NCI-H2196 treated with DMSO at 0.1 percent for 48 hours (cell line): ENCODE data around the gene NPLOC4.
A peak's percentile ranks its signal among the peaks of the same experiment; 100 is the strongest.
"Not testable (repeated sequence)": the region's sequence is repeated elsewhere in the genome, so short reads cannot be mapped to it uniquely, and the experiment has no call there.

Experiments
- DNase-seq: peaks from one replicate; lab custom pipeline; 2025; ENCODE audit not compliant: unreplicated experiment; lab: John Stamatoyannopoulos, UW

Gene NPLOC4

DNA sequence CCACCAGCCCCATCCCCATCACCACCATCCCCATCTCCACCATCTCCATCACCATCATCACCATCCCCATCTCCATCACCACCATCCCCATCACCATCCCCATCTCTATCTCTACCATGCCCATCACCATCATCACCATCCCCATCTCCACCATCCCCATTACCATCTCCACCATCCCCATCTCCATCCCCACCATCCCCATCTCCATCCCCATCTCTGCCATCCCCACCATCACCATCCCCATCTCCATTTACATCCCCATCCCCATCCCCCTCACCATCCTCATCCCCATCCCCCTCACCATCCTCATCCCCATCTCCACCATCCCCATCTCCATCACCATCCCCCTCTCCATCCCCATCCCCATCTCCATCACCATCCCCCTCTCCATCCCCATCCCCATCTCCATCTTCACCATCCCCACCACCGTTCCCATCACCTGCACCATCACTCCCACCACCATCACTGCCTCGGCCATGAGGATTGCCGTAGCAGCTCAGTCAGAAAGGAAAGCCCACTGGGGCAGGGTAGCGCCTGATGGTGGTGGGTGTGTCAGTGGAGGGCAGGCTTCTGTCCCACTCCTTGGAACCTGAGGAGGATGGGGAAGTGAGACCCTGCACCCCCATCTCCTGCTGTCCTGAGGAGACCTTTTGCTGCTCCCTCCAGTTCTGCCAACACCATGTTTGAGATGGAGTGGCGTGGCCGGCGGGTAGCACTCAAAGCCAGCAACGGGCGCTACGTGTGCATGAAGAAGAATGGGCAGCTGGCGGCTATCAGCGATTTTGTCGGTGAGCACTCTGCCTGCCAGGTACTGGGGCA, 101.2 kb downstream of the NPLOC4 start:
- no peak for DNase-seq

GRCh38 chr17:81535007-81535328, 101.9 kb downstream of the NPLOC4 start:
- no peak for DNase-seq

DNA sequence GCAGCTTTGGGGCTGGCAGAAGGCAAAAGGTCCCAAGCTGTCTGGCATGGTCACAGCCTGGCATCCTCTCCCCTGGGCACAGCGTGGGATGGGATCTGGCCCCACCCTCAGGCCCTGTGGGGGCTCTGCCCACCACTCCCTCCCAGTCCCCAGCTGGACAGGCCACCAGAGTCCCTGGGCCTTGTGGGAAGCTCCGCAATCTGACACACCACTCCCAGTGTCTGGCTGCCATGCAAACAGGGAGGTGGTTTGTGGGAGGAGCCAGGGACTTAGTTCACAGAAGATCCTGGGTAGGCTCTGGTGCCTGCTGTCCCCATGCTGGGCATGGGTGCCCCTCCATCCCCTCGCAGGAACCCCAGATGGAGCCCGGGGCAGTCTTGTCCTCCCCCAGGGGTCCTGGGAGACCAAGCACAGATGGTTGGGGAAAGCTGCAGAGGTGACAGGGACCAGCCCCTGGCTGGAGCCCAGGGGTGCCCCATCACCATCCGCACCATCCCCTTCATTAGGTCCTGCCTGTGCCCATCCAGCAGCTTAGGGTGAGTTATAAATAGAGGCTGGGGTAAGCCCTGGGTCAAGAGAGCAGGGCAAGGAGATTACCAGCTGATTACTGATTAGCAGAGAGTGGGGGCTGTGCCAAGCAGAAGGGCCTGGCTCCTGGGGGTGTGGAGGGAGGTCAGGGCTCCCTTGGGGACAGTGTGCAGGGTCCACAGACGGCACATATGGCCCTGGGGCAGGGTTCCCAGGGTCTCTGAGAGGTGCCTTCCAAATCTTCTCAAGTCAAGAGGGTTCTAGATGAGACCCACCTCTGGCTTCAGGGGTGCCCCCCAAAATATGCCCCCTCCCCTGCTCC, 102.5 kb downstream of the NPLOC4 start:
- peak; percentile 38 for DNase-seq

DNA sequence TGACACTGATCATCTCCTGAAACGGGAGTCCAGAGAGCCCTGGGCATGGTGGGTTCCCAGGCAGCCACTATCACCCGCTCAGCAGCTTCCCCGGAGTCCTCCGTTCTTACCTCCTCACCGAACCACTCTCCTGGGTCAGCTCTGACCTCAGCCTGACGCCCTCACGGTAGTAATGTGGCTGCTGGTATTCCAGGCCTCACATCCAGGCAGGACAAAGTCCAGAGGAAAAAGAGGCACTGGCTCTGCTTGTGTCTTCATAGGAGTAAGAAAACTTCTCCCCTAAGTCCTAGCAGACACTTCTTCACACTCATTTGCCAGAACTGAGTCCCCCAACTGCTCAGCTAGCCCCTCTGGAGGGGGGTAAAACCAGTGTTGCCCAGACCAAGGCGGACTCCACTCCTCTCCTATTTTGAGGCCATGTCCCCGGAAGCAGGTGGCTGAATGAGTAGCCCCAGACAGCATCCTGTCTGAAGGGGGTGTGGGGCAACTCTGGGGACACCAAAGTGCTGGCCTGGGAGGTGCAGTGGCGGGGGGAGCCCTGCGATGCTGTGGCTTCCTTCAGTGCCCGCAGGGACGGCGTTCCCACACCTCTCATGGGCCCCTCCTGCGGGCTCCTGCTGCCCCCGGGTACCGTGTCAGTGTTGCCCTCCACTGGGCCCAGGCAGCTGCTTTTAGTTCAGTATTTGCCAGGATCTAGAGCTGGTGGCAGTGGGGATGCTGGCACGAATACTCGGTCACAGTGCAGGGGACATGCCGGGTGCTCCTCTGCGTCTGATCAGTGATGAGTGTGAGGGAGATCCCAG, 103.4 kb downstream of the NPLOC4 start:
- no peak for DNase-seq

DNA sequence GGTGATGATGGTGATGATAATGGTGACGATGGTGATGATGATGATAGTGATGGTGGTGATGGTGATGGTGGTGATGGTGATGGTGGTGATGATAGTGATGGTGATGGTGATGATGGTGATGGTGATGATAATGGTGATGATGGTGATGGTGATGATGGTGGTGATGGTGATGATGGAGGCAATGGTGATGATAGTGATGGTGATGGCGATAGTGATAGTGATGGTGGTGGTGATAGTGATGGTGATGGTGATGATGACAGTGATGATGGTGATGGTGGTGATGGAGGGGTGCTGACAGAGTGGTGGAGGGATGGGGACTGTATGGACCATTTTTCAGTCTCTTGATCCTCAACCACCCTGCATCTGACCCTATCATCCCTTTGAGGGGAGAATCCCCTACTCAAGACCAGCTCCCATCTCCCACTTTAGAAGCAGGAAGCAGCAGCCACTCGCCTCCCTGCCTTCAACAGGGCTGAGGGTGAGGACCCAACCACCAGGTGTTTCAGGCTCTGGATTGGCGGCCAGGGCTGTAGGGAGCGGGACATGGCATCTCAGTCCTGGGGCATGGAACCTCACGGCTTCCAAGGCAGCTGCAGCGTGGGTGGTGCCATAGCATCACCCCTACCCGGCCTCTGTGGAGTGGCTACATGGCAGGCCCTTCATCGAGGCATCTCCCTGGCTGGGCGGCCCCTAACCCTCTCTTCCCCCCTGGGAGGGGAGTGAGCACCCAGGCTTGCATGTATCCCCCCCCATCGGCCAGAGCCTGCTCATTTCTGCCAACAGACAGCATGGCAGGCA, 104.2 kb downstream of the NPLOC4 start:
- no peak for DNase-seq

- not testable (repeated sequence) for DNase-seq
Observed at GRCh38 chr17:81531998-81532404, 104.9 kb downstream of the NPLOC4 start.

DNA sequence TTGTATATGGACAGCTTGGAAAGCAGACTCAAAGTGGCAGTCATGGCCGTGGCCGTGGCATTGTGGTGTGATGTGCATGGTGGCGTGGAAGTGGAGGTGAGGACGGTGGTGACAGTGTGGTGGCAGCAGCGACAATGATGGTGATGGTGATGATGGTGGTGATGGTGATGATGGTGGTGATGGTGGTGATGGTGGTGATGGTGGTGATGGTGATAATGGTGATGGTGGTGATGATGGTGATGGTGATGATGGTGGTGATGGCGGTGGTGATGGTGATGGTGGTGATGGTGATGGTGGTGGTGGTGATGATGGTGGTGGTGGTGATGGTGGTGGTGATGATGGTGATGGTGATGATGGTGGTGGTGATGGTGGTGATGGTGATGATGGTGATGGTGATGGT, 105.9 kb downstream of the NPLOC4 start:
- DNase-seq, result not testable (repeated sequence)

GRCh38 chr17:81529437-81529803, 107.5 kb downstream of the NPLOC4 start:
- DNase-seq, result no peak

GRCh38 chr17:81528651-81529436, 108.1 kb downstream of the NPLOC4 start:
- no peak for DNase-seq

DNA sequence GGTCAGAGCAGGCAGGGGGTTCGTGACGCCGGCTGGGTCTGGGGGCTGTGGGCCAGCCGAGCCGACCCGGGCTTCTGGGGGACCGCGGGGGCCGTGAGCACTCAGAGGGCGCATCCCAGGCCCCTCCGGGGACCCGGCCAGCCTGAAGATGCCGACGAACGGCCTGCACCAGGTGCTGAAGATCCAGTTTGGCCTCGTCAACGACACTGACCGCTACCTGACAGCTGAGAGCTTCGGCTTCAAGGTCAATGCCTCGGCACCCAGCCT, 108.6 kb downstream of the NPLOC4 start:
- no peak for DNase-seq

GRCh38 chr17:81527591-81528383, 109.1 kb downstream of the NPLOC4 start, which contains the start of gene FSCN2:
FSCN2 (plus strand) TSS chr17:81528377; CDS start chr17:81528532, 155 bp downstream.
- DNase-seq, result peak; percentile 89

GRCh38 chr17:81526662-81527571, 110.0 kb downstream of the NPLOC4 start:
- peak; percentile 89 for DNase-seq

GRCh38 chr17:81524865-81525159, 112.1 kb downstream of the NPLOC4 start:
- DNase-seq, result no peak

- peak; percentile 83 for DNase-seq
Observed at GRCh38 chr17:81524039-81524864, 112.7 kb downstream of the NPLOC4 start.

DNA sequence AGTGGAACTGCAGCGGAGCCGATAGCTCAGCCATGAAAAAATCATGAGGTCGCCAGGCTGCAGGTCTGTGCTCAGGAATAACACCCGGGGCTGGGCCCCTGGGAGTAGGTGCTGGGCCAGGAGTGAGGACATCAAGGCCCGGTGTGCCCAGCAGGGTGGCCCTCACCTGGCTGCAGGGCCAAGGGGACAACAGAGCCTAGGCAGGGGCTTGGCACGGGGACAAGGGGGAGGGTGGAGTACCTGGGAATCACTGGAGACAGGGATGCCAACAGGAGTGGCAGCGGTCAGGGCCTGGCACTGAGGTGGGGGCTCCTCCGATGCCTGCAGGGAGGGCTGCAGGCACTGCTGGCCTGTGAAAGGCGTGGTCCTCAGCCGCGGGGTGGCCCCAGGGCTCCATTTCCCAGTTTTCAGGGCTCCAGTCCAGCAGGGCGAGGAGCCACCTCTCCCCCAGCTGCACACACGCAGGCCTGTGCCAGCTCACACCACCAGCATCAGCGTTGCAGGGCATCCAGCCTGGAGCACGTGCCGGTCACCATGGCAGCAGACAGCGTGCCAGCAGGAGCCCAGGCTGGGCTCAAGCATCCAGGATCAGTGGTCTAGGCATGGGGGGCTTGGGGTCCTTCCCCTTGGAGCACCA, 113.4 kb downstream of the NPLOC4 start:
- peak; percentile 93 for DNase-seq

DNA sequence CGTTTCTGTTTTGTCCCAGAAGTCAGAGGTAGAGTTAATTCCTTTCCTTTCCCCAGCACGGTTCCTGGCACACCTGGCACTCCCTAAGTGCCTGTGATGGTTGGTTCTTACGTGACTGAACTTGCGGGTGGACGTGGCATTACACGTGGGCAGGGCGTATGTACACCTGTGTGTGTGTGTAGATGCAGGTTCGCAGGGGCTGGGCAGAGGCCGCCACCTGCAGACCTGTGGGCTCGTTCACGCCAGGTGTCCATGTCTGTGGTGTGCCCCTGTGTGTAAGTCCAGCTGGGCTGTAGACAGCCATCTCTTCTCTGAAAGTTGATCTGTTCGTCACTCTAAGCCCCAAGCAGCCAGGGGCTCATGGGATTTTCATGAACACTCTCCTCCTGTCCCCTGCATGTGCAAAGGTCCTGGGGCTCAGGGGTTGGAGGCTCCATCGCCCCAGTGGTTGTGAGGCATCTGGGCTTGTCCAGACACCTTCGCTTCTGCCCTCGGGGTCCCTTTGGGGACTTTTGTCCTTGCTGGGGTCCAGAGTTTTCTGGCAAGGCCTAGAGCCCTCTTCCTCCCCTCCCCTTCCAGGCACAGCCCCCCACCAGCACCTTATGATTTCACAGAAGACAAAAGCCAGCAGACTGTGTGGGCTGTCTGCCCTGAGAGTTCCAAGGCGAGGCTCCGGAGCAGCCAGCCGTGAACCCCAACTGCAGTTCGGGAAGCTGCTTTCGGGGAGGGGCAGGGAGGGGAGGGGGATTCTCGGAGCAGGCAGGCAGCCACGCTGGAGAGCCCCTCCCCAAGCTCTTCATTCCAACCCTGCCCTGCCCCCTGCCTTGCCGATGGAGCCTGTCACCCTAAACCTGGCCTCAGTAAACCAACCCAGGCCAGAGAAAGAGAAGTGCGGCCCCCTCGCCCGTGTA, 114.2 kb downstream of the NPLOC4 start:
- DNase-seq, result no peak
